CD4-positive, alpha-beta T cell (primary cell): ENCODE results near the gene IQSEC1. TPM values are rescaled to one million over a fixed set of nuclear protein-coding genes. Genes with fewer than 3 reads are reported as not detected.

Experiments
- ATAC-seq: fragments of 200-7000 bp; cut with Tn5 transposase; one replicate; pipeline ENCODE4 v1.10.0; 2022; ENCODE audit warnings: mild to moderate bottlenecking; ENCODE audit not compliant: poor library complexity
- CTCF ChIA-PET: fragments of 350-600 bp; sonication (Branson Sonifier 250); formaldehyde crosslinking; loops from one replicate; lab custom pipeline; 2021; ENCODE audit warnings: antibody characterized with exemption, inconsistent platforms; lab: Charles Lee
- POLR2A ChIA-PET: fragments of 350-600 bp; sonication (Branson Sonifier 250); formaldehyde crosslinking; loops from one replicate; lab custom pipeline; 2021; ENCODE audit warnings: antibody characterized with exemption, inconsistent platforms; lab: Charles Lee
- DNase-seq, 14 experiments: peaks; one replicate each; pipeline ENCODE4 v3.0.0-alpha.2; 2013 to 2020; ENCODE audit warnings: mixed read lengths in 2 of 14
- H3K27ac ChIP-seq, 2 donors: one replicate each; pipeline versions ENCODE4 v1.5.1 to v1.7.0; 2013; ENCODE audit warnings: low read length in 2 of 2, low read depth in 1 of 2, mild to moderate bottlenecking in 1 of 2
- H3K27me3 ChIP-seq, 2 experiments: 1 replicate in 1 of 2; 2 replicates in 1 of 2; pipeline versions ENCODE4 v1.6.1 to v1.7.0; 2013; ENCODE audit warnings: low read length in 2 of 2, control low read depth in 1 of 2, mild to moderate bottlenecking in 1 of 2, moderate library complexity in 1 of 2; ENCODE audit not compliant: insufficient read depth in 2 of 2, control insufficient read depth in 1 of 2
- H3K36me3 ChIP-seq: one replicate; pipeline ENCODE4 v1.6.1; 2013; ENCODE audit warnings: low read length, control low read depth; ENCODE audit not compliant: insufficient read depth
- H3K4me1 ChIP-seq: one replicate; pipeline ENCODE4 v1.6.1; 2013; ENCODE audit warnings: low read length, control low read depth; ENCODE audit not compliant: insufficient read depth
- H3K4me3 ChIP-seq: one replicate; pipeline ENCODE4 v1.5.1; 2013; ENCODE audit warnings: mild to moderate bottlenecking, low read length, moderate library complexity
- H3K9me3 ChIP-seq, 2 experiments: 1 replicate in 1 of 2; 2 replicates in 1 of 2; pipeline versions ENCODE4 v1.6.1 to v1.7.0; 2013; ENCODE audit warnings: low read length in 2 of 2, mild to moderate bottlenecking in 2 of 2, control low read depth in 1 of 2, moderate library complexity in 1 of 2; ENCODE audit not compliant: control insufficient read depth in 1 of 2, insufficient read depth in 1 of 2
- H3K27ac Mint-ChIP-seq: one replicate; pipeline ENCODE4 v1.8.0; 2020; ENCODE audit warnings: mixed read lengths
- H3K27me3 Mint-ChIP-seq: one replicate; pipeline ENCODE4 v1.8.0; 2021; ENCODE audit warnings: mixed read lengths
- H3K36me3 Mint-ChIP-seq: one replicate; pipeline ENCODE4 v1.8.0; 2021; ENCODE audit warnings: low read depth, mixed read lengths
- H3K4me1 Mint-ChIP-seq: one replicate; pipeline ENCODE4 v1.8.0; 2021; ENCODE audit warnings: low read depth, mixed read lengths
- H3K4me3 Mint-ChIP-seq: one replicate; pipeline ENCODE4 v1.8.0; 2020; ENCODE audit warnings: mild to moderate bottlenecking, mixed read lengths
- H3K9me3 Mint-ChIP-seq: one replicate; pipeline ENCODE4 v1.8.0; 2020; ENCODE audit warnings: mixed read lengths
- intact Hi-C, 2 experiments: fragments of 100-400 bp; cut with DNase I in 1 of 2; cut with micrococcal nuclease in 1 of 2; formaldehyde crosslinking; loops; one replicate each; pipeline versions ENCODE4 v1.15.1 to v1.9.0; 2023 to 2025; cut with DNase I, micrococcal nuclease
- total RNA-seq, 174 experiments: library from RNA in 2 of 174; stranded (reverse) in 2 of 174; gene quantifications; one replicate each; pipeline ENCODE4 v1.2.3 and lab custom pipeline; 2021 to 2026
- TF ChIP-seq, protein P1 (sequence below): fragments of 200-600 bp; IDR thresholded peaks from one replicate; pipeline ENCODE4 v1.8.0; 2022; ENCODE audit warnings: antibody characterized with exemption, mild to moderate bottlenecking

Gene IQSEC1
- total RNA-seq, 2 experiments from 2014 or later, result 102 to 108 TPM

DNA sequence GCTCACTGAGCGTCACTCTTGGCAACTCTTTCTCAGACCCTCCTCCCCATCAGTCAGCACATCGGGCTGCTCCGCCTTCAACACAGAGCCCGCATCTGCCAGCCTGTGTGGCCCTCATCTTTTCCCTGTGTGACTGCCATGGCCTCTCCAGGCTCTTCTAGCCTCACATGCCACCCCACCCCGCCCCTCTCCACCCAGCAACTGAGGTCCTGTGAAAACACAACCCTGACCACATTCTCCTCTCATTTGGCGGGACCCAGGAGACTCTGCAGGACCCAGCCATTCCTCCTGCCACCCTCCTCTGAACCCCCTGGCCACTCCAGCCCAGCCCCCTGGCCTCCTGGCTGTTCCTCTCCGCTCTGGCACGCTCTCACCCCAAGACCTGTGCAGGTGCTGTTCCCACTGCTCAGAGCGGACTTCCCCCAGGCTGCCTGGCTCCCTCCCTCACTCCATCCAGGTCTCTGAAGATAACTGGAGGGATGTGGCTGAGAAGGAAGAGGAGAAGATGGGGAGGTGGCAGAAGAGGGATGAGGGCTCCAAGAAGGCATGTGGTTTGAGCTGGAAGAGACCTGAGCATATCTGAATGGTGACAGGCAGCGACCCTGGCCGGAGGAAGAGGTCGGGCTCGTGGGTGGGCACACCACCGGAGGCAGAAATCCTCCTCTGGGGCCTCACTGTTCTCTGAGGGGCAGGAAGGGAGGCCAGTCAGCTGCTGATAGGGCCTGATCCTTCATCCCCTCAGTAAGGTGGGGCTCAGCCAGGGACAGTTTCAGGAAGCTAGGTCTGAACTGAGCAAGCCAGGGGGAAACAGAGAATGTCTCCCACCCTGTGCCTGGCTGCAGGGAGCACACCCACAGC is 120.7 kb downstream of the IQSEC1 start:
- TF ChIP-seq, protein P1, sequence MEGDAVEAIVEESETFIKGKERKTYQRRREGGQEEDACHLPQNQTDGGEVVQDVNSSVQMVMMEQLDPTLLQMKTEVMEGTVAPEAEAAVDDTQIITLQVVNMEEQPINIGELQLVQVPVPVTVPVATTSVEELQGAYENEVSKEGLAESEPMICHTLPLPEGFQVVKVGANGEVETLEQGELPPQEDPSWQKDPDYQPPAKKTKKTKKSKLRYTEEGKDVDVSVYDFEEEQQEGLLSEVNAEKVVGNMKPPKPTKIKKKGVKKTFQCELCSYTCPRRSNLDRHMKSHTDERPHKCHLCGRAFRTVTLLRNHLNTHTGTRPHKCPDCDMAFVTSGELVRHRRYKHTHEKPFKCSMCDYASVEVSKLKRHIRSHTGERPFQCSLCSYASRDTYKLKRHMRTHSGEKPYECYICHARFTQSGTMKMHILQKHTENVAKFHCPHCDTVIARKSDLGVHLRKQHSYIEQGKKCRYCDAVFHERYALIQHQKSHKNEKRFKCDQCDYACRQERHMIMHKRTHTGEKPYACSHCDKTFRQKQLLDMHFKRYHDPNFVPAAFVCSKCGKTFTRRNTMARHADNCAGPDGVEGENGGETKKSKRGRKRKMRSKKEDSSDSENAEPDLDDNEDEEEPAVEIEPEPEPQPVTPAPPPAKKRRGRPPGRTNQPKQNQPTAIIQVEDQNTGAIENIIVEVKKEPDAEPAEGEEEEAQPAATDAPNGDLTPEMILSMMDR, result no peak
- Histone ChIP-seq H3K4me1 (peaks cover 96% of the 10 kb centered on the region), H3K9me3 (no peaks in the 10 kb centered on the region), H3K27ac (no peak overlapping the region), H3K4me3 (no peak overlapping the region), H3K36me3 (peaks cover 10% of the 10 kb centered on the region), H3K27me3 (no peaks in the 10 kb centered on the region)
- Mint-ChIP-seq H3K27me3 (no peaks in the 10 kb centered on the region), H3K27ac (no peak overlapping the region), H3K4me3 (no peak overlapping the region), H3K36me3 (peaks cover 24% of the 10 kb centered on the region), H3K4me1 (peaks cover 66% of the 10 kb centered on the region), H3K9me3 (no peaks in the 10 kb centered on the region)
- intact Hi-C loops, result no loop called here
- ChIA-PET POLR2A (no interaction called here), CTCF (no interaction called here)
- DNase-seq (no peak), ATAC-seq (no peak)

DNA sequence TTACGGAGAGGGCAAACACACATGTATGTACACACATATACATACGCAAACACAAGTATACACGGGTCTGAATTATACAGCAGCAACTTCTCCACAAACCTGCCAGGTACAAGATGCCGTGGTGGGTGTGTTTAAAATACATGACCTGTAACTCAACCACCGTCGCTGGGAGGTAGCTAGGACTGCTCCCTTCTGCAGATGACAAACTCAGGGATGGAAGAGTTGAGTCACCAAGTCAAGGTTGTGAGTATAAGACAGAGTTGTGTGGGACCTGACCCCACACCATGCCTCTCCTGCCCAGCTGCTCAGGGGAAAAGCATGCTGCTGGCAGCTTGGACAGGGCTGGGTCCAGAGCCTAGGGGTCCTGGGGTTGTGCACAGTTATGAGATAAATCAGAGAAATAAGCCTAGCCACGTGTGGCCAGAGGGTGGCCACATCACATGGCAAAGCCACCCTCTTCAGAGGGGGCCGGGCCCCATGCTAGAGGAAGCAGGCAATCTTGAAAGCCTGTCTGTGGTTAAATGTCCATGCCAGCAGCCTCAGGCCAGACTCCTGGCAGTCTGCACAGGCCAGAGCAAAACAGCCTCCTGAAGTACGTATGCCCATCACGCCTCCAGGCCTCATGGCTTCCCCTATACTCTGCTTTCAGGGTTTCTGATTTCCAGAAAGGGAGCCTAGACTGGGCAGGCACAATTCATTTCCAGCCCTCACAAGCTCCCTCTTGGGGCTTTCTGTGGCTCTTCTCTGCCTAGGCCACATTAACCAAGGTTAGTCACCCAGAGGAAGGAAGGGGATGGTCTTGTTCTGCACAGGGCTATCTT is 124.1 kb downstream of the IQSEC1 start:
- Mint-ChIP-seq H3K9me3 (no peaks in the 10 kb centered on the region), H3K4me3 (no peak overlapping the region), H3K36me3 (peaks cover 21% of the 10 kb centered on the region), H3K27ac (peak overlapping the region; percentile 73), H3K4me1 (peaks cover 56% of the 10 kb centered on the region), H3K27me3 (no peaks in the 10 kb centered on the region)
- ATAC-seq (peak; percentile 68), DNase-seq (peak in 4 of 14 experiments; percentile 12 to 36 (median 30))
- no peak overlapping the region for H3K27ac ChIP-seq
- H3K27me3 ChIP-seq, result no peaks in the 10 kb centered on the region
- TF ChIP-seq, protein P1, result no peak
- no peaks in the 10 kb centered on the region for H3K9me3 ChIP-seq
- intact Hi-C loops, result no loop called here
- ChIA-PET CTCF (interaction anchor here (1.5 kb wide), 1 partner anchor 17 kb away, joined by 3 read pairs; no protein-coding TSS in a partner anchor), POLR2A (interaction anchor here (1.2 kb wide), 1 partner anchor 9 kb away, joined by 3 read pairs; no protein-coding TSS in a partner anchor)
- peaks cover 65% of the 10 kb centered on the region for H3K4me1 ChIP-seq
- no peak overlapping the region for H3K4me3 ChIP-seq
- H3K36me3 ChIP-seq, result peaks cover 22% of the 10 kb centered on the region

DNA sequence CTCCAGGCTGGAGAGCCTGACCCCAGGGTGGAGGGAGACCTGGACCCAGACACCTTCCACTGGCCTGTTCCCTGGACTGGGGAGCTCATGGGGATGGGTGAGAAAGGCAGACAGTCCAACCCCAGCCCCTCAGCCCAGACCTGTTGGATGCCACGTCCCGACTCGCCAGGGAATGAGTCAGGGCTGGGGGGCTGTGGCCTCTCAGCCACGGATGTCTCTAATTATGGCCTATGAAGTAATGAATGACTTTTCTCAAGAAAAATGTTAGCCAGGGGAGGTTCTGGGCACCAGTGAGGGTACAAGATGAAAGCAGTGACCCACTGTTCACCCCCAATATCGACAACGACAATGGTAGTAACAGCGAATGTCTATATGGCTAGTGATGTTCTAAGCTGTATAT is 124.9 kb downstream of the IQSEC1 start:
- Mint-ChIP-seq H3K9me3 (no peaks in the 10 kb centered on the region), H3K27me3 (no peaks in the 10 kb centered on the region), H3K4me1 (peaks cover 50% of the 10 kb centered on the region), H3K27ac (peak overlapping the region; percentile 73), H3K36me3 (peaks cover 20% of the 10 kb centered on the region), H3K4me3 (no peak overlapping the region)
- peaks cover 59% of the 10 kb centered on the region for H3K4me1 ChIP-seq
- H3K4me3 ChIP-seq, result no peak overlapping the region
- no peaks in the 10 kb centered on the region for H3K27me3 ChIP-seq
- H3K9me3 ChIP-seq, result no peaks in the 10 kb centered on the region
- TF ChIP-seq, protein P1, result no peak
- peaks cover 17% of the 10 kb centered on the region for H3K36me3 ChIP-seq
- no peak overlapping the region for H3K27ac ChIP-seq
- DNase-seq (no peak), ATAC-seq (no peak)
- ChIA-PET POLR2A (interaction anchor here (1.2 kb wide), 1 partner anchor 10 kb away, joined by 3 read pairs; no protein-coding TSS in a partner anchor), CTCF (interaction anchor here (0.7 to 1.5 kb wide), 2 partner anchors 16 to 1056 kb away, joined by 3 read pairs; no protein-coding TSS in a partner anchor)
- intact Hi-C loops, result no loop called here
